Activated naive CD4-positive, alpha-beta T cell treated with Interleukin-2 at 50 U/mL for 16 hours (primary cell): ENCODE data around the gene TMEM125.

Experiments
- DNase-seq: peaks from one replicate; pipeline ENCODE4 v3.0.0-alpha.2; 2020

TMEM125 gene

DNA sequence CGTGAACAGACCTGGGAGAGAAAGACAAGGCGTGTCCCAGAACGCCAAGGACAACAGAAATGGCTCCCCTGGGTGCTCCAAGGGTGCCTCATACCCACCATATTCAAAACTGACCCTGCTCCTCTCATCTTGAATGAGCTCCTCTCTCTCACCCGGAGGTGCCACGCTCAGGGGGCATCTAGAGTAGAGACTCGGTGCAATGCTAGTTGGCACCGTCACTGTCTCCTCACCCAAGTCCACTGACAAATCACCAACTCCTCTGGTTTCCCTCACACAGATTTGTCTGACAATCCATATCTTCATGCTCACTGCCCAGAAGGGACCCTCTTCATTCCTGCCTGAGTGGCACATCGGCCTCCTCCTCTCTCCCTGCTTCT, 5.0 kb downstream of the TMEM125 start:
- no peak for DNase-seq

DNA sequence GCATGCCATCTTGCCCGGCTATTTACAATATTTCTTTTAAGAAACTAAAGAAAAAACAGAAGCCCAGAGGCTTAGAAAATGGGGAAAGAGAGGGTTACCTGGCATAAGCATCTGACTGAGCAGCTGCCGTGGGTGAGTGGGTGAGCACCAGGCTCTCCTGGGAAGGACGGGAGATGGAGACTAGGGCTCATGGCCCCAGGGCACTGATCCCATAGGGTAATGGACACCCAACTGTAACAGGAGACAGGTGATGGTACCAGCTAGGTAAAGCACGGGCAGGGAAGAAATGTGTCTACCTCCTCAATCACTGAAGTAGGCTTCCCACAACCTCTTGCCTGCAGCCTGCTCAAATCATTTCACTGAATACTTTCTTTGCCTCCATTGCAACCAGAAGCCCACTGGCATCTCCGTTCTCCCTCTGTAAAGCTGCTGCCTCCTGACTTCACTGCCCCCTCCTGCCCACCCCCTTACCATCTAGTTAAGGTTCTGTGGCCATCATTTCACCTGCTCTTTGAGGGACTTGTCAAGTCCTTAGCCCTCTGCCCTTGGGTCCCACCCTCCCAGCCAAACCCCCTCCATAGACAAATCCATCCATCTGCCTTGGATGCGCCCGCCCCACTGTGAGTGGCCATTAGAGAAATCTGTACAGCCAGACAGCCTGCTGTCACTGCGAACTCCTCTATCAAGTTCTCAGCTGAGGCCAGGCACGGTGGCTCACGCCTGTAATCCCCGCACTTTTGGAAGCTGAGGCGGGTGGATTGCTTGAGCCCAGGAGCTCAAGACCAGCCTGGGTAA, 6.2 kb downstream of the TMEM125 start:
- DNase-seq = no peak

DNA sequence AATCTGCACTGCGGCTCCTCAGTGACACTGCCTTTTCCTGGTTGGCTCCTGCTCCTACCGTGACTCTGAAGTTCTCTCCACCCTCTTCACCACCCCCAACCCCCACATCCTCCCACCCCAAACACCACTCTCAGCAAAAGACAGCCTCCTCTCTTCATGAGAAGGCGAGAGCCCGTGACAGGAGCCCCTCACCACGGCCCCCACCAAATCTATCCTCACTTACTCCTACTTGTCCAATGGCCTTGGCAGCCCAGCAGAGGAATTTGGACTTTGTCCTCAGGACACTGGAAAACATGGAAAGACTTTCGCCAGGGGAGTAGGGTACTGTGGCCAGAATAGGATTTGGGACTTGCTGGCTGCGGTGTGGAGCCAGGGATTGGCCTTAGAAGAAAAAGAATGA, 6.9 kb downstream of the TMEM125 start:
- DNase-seq = no peak

DNA sequence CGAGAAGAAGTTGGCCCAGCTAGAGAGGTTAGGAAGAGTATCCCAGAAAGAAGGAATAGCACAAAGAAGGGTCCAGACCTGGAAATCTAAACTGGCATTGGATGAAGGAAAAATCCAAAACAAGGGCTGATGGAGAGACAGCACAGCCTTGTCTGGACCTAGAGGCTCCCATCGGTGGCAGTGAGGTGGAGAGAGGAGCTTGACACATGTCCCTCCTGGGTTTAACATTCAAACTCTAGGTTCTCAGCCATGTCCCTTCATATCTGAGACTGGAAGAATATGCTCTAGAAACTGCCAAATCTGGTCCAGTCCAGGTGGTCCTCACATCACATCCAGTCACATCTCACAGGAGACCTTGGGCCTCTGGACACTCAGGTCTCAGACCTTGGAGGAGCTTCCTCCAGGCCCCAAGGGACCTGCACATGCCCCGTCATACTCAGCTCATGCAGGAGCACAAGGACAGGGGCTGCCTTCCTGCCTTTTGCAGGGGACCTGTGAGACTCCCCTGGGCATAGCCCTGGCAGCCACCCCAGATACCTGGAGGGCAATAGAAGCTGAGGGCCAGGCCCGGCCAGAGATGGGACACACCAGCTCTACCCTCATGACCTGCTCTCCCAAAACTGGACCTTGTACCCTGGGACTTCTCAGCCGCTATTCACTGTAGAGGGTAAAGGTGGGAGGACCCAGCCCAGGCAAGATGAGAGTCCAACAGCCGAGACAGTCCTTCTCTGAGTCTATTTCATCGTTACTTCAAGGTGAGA, 7.5 kb downstream of the TMEM125 start:
- DNase-seq = no peak

DNA sequence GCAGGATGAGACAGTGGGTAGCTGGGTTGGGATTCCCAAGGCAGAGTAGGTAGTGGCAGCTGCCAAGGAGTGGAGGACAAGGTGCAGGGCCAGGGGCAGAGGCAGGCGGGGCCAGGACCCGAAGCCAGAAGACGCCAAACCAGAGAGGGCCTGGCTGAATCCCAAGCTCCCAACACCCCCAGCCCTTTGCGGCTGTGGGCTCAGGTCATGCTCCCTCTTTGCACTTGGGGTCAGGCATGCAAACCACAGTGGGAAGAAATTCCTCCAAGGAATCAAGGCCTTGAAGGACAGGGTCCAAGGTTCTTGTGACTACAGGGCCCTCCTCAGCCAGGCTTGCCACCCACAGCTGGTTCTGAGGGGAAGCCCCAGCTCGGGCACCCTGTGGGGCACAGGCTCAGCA, 9.4 kb downstream of the TMEM125 start:
- DNase-seq = no peak

DNA sequence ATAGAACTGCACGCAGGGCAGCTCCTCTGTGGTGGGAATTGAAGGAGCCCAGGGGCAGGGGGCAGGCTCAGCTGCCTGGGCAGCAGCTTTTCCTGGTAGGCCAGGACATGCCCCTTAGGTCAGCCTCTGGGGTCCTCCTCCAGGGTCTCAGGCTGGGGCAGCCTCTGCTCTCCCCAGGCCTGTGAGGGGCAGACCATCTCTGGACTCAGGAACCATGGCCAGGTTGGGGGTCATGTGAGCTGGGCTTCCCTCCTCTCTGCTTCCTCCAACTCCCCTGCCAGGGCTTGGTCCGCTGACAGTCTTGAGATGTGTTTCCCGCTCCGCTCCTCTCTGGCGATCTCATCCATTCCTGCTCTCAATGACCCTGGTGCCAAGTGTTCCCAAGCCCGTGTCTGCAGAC, 9.9 kb downstream of the TMEM125 start:
- no peak for DNase-seq

DNA sequence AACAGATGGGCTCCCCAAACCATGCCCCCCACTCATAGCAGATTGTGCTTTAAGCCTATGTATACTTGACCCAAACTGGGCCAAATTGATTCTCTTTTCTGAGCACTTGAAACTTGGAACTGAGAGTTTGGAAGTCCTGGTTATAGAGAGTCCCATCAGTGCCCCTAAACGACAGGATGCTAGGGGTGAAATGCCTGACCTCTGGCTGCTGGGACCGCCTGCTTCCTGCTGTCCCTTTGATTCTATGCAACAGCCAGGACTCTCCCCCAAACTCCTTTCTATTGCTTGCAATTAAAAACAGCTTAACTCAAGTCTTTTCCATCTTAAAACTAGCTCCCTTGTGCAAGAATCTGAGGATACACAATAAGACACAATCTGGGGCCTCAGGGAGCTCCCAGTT, 10.9 kb downstream of the TMEM125 start:
- no peak for DNase-seq

DNA sequence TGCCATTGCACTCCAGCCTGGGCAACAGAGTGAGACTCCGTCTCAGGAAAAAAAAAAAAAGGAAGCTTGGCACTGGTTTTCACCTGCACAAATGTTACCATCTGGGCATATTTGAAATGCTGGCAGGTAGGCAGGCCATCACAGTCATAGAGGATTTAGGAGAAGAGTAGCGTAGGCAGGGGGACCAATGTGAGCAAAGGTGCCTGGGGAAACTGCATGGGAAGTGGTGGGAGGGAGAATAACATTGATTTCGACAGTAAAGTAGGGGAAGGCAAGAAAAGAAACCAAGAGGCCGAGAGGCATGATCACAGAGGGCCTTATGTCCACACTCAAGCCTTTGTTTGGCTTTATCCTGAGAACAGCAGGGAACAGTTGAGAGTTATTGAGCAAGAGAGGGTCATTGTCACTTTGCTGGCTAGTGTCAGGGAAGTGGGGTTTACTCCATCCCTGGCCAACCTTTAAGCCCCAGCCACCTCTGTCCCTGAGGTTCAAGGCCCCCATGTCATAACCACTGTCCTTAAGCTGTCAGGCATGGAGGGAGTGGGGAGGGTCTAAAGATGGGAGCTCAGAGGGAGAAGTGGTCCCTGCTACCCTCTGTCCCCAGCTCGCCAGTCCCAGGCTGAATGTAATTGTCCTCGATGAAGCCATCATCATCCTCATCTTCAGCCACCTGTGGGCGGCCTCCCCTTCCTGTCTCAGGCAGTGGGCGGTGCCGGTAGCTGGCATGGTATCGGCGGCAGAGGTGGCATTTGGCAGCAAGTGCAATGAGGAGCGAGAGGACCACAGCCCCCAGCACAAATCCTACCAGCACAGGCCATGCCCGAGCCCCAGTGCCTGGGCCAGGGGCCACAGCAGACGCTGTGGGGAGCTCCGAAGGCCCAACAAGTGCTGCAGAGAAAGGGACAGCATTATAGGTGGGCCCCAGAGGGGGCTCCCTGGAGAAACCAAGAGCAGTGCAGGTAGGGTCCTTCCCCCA, 12.7 kb downstream of the TMEM125 start:
- DNase-seq = no peak

DNA sequence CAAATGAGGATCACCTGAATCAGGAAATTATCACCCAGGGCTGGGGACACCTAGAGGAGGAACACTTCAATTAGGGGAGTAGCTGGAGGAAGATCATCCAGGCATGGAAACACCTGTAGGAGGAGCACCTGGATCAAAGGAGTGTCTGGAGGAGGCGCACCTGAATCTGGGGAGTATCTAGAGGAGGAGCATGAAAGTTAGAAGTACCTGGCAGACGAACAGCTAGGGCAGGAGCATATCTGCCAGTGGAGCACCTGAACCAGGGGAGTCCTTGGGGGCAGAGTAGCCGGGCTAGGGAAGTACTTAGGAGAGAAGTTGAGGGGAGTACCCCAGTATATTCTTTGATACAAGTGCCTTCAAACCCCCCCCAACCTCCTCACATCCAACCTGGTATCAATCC, 14.3 kb downstream of the TMEM125 start:
- no peak for DNase-seq

DNA sequence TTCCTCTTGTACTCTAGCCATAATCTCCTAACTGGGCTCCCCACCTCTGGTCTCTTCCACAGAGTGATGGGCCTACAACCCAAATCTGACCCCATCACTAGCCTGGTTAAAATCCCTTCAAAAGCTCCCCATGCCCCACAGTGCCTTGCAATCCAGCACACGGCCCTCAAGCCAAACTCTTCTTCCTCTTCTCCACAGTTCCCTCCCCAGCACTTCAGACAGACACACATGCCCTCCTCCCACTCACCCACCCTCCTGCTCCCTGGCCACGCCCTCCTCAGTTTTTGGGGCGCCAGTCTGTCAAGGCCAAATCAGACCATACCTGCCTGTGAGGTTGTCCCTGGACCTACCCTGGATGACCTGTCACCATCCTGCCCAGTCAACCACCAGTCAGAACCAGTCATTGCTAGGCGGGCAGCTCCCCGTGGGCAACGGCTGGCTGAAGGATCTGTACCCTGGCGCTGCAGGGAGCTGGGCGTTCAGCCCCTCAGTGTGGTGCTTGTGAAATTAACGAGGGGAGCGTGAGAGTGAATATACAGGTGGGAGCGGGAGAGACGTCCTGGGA, 14.8 kb downstream of the TMEM125 start:
- DNase-seq = no peak

DNA sequence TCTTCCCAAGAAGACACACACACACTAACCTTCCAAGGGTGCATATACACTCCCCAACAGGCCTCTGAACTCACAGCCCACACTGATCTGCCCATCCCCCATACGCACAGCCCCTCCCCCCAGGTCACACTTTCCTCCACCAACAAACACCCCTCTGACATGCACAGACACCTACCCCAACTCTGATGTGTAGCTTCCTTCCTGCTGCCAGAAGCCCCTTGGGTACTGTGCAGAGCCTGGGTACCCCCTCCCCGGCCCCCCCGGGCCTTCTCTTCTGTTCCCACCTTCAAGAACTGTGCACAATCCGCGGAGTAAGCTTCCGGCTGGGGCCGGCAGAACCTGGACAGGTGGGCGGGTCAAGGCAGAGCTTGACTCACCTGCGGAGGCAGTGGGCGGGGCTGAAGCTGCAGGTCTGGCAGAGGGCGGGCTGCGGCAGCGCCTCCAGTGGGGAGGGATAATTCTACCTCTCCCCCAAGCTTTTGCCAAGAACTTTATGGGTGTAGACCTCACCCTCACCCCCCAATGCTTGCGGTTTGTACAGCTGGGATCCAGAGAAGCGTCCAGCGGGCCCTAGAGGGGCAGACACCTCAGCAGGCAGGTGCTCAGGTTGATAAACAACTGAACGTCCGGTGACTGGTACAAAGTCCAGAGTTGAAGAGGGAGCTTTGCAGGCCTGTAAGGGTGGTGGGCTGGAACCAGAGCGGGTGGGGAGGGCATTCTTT, 15.6 kb downstream of the TMEM125 start, which contains the start of gene C1orf210:
C1orf210 (minus strand) TSS at position 313 of the 722 bp plus-strand sequence. CDS start 2,311 bp downstream, outside the sequence.
- no peak for DNase-seq

DNA sequence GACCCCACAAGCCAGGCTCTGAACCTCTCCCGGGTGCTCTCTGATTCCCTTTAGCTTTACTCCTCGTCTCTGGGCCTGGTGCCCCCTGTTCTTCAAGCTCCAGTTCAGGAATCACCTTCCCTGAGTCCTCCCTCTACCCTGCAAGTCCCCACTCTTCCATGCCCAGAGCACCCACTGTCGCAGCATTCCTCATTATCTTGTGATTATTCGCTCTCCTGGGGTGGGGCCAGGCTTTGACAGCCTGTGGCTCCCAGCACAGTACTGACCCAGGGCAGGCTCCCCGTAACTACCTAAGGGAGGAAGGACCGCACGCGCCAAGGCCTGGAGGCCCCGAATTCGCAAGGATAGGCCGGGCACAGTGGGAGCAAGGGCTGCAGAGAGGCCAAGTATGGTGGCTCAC, 16.3 kb downstream of the TMEM125 start:
- no peak for DNase-seq

DNA sequence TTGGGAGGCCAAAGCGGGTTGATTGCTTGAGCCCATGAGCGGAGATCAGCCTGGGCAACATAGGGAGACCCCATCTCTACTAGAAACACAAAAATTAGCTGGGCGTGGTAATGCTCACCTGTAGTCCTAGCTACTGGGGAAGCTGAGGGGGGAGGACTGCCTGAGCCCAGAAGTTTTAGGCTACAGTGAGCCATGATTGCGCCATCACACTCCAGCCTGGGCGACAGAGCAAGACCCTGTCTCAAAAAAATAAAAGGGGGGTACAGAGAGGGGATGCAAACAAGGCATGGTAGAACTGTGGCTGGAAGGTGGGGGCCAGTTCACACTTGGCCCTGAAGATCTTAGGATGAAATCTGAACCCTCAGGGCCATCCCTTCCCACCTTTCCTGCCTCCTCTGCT, 16.8 kb downstream of the TMEM125 start:
- DNase-seq = no peak

DNA sequence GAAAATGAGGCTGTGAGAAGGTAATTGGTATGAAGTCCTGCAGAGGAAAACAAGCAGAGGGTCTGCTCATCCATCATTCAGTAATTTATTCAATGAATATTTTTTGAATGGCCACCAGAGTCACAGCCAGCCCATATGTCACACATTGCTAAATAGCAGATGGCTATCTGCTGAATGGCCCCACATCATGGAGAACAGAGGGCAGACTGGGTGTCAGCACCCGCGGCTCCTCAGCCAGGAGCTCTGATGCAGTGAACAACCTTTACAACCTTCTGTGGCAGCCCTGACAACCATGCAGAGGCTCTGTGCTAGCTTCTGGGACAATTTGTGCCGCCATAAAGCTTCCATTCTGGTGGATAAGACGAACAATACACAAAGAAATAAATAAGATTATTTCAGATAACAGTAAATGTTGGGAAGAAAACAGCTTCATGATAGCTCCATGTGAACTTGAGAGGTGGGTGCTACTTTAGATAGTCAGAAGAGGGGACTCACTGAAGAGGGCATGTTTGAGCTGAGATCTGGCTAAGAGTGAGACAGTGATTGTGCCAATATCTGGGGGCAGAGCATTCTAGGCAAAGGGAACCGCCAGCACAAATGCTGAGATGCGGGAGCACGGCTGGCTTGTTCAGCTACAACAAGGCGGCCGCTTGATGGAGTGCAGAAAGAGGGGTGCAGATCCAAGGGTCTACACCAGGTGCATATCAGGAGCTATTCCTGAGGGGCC, 18.4 kb downstream of the TMEM125 start:
- DNase-seq = no peak

DNA sequence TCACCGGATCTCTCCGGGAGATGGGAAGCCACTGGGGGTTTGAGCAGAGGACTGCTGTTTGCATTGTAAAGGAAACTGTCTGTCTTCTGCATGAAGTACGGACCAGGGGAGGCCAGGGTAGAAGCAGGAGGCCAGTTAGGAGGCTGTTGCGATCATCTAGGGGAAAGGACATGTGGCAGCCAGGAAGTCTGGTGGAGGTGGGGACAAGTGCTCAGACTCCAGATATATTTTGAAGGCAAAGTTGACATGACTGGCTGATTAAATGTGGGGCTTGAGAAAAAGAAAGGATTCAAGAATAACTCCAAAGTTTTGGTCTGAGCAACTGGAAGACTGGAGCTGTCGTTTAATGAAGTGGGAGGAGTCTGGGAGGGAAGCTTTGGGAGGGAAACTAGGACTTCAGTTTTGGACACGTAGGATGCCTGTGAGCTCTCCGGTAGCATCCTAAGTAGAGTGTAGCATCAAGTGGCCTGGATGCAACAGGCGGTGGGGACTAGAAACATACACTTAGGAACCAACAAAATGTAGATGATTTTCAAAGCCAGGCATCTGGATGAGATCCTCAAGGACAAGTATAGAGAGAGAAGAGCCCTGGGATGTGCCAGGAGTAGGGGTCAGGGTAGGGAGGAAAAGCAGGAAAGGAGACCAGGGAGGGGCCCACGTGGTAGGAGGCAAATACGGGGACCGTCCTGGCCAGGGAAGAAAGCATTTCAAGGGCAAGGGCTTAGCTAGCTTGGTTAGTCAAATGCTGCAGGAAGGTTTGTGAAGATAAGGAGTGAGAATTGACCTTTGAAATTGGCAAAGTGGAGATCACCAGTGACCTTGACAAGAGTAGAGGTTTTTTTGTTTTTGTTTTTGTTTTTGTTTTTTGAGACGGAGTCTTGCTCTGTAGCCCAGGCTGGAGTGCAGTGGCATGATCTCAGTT, 19.3 kb downstream of the TMEM125 start:
- DNase-seq = no peak

DNA sequence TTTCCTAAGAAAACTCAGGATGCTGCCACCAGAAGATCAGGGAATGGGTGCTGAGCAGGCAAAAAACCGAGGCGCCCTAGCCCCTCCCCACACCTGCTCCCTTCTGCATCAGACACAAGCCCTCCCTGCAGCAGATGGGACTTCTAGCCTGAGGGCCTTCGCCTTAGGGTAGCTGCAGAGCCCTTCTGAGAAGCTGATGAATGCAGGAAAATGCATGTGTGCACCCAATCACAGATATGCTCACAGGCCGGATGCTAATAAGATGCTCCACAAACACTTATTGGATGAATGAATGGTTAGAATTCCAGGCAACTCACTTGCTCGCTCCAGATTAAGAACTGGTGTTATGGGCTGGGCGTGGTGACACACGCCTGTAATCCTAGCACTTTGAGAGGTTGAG, 22.4 kb downstream of the TMEM125 start:
- DNase-seq = no peak

DNA sequence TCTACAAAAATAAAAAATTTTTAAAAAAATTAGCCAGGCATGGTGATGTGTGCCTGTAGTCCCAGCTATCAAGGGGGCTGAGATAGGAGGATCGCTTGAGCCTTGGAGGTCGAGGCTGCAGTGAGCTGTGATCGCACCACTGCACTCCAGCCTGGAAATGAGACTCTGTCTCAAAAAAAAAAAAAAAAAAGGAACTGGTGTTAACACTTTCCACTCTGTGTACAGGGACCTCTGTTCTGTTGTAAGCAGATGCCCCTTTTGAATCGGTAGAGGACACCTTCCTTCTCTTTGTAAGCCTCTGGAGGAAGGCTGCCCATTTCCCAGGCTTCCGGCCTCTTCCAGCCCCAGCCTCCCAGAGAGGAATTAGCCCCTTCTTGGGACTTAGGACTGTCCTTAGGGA, 22.9 kb downstream of the TMEM125 start:
- DNase-seq = no peak

DNA sequence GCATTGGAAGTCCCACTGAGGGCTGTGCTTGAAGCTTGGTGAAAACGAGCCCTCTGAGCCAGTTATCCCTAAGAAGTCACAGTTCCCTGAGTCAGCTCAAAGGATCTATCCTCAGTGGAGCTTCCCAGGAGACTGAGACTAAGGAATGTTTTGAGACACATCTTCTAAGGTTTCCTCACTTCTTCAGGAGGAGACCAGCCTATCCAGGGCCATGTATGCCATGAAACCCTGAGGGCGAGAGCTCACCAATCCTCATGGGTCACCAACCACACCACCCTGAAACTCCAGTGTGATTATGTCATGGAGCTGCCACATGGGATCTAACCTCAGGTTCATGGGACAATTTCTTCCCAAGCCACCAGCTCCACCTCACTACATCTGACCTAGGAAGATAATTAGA, 23.4 kb downstream of the TMEM125 start:
- no peak for DNase-seq

DNA sequence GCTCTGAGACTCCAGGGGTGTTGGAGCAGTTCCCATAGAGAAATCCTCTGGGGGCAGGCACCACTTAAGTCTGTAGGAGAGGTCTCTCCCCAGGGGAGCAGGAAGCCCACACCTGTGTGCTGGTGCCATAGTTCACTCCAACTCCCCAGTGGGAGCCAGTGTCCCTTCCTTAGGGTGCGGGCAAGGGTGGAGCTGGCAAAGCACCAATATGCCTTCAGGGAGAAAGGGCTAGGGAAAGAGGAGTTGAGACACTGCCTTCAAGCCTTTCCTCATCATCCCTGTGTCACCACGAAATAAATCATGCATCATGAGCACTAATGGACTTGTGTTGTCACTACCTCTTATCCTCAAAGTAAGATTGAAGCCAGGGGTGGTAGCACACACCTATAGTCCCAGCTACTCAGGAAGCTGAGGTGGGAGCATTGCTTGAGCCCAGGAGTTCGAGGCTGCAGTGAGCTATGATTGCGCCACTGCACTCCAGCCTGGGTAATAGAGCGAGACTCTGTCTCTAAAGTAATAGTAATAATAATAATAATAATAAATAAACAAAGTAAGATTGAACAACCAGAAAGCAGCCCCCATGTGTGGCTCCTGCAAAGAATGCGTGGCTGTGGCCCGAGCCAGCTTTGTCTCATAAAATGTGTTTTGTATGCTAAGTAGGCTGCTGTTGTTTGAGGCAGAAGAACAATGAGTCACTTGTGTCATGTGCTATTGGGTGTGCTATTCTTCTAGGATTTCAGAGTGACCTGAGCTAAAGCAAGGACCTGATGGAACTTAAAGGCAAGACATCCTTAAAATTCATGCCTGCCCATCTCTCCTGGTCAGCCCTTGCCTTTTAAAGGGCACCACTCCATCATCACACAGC, 24.3 kb downstream of the TMEM125 start:
- DNase-seq = no peak
